ENCODE data around the gene HPCAL4. TPM values are rescaled to one million over a fixed set of nuclear protein-coding genes. Genes with fewer than 3 reads are reported as not detected.

HPCAL4 gene
- total RNA-seq, 1 donor from 2014 or later = 0.49 TPM

GRCh38 chr1:39642796-39643195 is 48.4 kb downstream of the HPCAL4 start:
- Mint-ChIP-seq H3K9me3 (no peaks in the 10 kb centered on the region), H3K27ac (ENCODE audit: unreplicated experiment) (no peak overlapping the region), H3K4me1 (peaks cover 33% of the 10 kb centered on the region), H3K36me3 (ENCODE audit: low read depth) (no peaks in the 10 kb centered on the region), H3K27me3 (ENCODE audit: low read depth) (peaks cover 29% of the 10 kb centered on the region), H3K4me3 (no peak overlapping the region)
- DNase-seq (ENCODE audit: low read depth, low spot score) = no peak
- TF ChIP-seq CTCF (conservative IDR thresholded peaks at IDR 0.05) = no peak

- Mint-ChIP-seq H3K4me3 (no peak overlapping the region), H3K27me3 (ENCODE audit: low read depth) (peaks cover 35% of the 10 kb centered on the region), H3K9me3 (no peaks in the 10 kb centered on the region), H3K4me1 (peaks cover 38% of the 10 kb centered on the region), H3K27ac (ENCODE audit: unreplicated experiment) (no peak overlapping the region), H3K36me3 (ENCODE audit: low read depth) (no peaks in the 10 kb centered on the region)
- TF ChIP-seq CTCF (conservative IDR thresholded peaks at IDR 0.05) = no peak
- no peak for DNase-seq (ENCODE audit: low read depth, low spot score)
These were observed 50.4 kb downstream of the HPCAL4 start for GRCh38 chr1:39640861-39641260.

- peak; percentile 52 for DNase-seq (ENCODE audit: low read depth, low spot score)
- TF ChIP-seq CTCF (conservative IDR thresholded peaks at IDR 0.05) = peak; percentile 55
- Mint-ChIP-seq H3K36me3 (ENCODE audit: low read depth) (no peaks in the 10 kb centered on the region), H3K4me1 (peaks cover 44% of the 10 kb centered on the region), H3K4me3 (peak within 1 kb of the TSS; percentile 90), H3K27me3 (ENCODE audit: low read depth) (peaks cover 36% of the 10 kb centered on the region), H3K9me3 (no peaks in the 10 kb centered on the region), H3K27ac (ENCODE audit: unreplicated experiment) (no peak within 1 kb of the TSS)
These were observed 51.7 kb downstream of the HPCAL4 start, which contains the start of gene HEYL for GRCh38 chr1:39639305-39640130. HEYL (minus strand) TSS chr1:39639643; CDS start chr1:39639625, 18 bp downstream.

- H3K4me3 Mint-ChIP-seq = peak overlapping the region; percentile 47
- no peaks in the 10 kb centered on the region for H3K36me3 Mint-ChIP-seq (ENCODE audit: low read depth)
- no peak for DNase-seq (ENCODE audit: low read depth, low spot score)
- H3K4me1 Mint-ChIP-seq = peaks cover 45% of the 10 kb centered on the region
- peaks cover 39% of the 10 kb centered on the region for H3K27me3 Mint-ChIP-seq (ENCODE audit: low read depth)
- no peak overlapping the region for H3K27ac Mint-ChIP-seq (ENCODE audit: unreplicated experiment)
- H3K9me3 Mint-ChIP-seq = no peaks in the 10 kb centered on the region
- no peak for TF ChIP-seq CTCF (conservative IDR thresholded peaks at IDR 0.05)
These were observed 52.3 kb downstream of the HPCAL4 start for GRCh38 chr1:39638965-39639304.

GRCh38 chr1:39637361-39637760 is 53.9 kb downstream of the HPCAL4 start:
- no peaks in the 10 kb centered on the region for H3K9me3 Mint-ChIP-seq
- no peak for TF ChIP-seq CTCF (conservative IDR thresholded peaks at IDR 0.05)
- H3K27ac Mint-ChIP-seq (ENCODE audit: unreplicated experiment) = no peak overlapping the region
- peak; percentile 43 for DNase-seq (ENCODE audit: low read depth, low spot score)
- no peaks in the 10 kb centered on the region for H3K36me3 Mint-ChIP-seq (ENCODE audit: low read depth)
- peak overlapping the region; percentile 90 for H3K4me3 Mint-ChIP-seq
- peaks cover 54% of the 10 kb centered on the region for H3K4me1 Mint-ChIP-seq
- H3K27me3 Mint-ChIP-seq (ENCODE audit: low read depth) = peaks cover 47% of the 10 kb centered on the region

Data from neural crest cell (in vitro differentiated cells).